ENCODE data around the gene DOK3. TPM values are rescaled to one million over a fixed set of nuclear protein-coding genes. Genes with fewer than 3 reads are reported as not detected.

DOK3 gene
- total and polyA plus RNA-seq, 10 donors = 69.9 to 231 (median 142) TPM

GRCh38 chr5:177555228-177555627 is 45.6 kb upstream of the DOK3 start:
- WGBS, 5 donors = 94 to 99% (median 97%) methylated on average over 2 of the region's 2 CpGs
- H3K4me3 ChIP-seq = peak overlapping the region in 5 of 8 donors; percentile 83 to 99 (median 96)

GRCh38 chr5:177554474-177555111 is 45.0 kb upstream of the DOK3 start, which contains the start of gene FAM193B:
FAM193B (minus strand) TSS chr5:177554563; CDS start chr5:177554458, 105 bp downstream.
- DNase-seq = peak; percentile 98
- H3K4me1 ChIP-seq = peaks cover 17 to 55% (median 35%) of the 10 kb centered on the region in 6 donors
- H3K27ac ChIP-seq = peak within 1 kb of the TSS; percentile 63 to 90 (median 84)
- TF ChIP-seq POLR2A (IDR thresholded peaks at IDR 0.05) = no peak
- TF ChIP-seq CTCF (IDR thresholded peaks at IDR 0.05 in 8 of 11, conservative IDR thresholded peaks at IDR 0.05 in 3 of 11) = peak in 9 of 11 experiments; percentile 18 to 46 (median 30)
- peak; percentile 77 to 92 (median 81) for TF ChIP-seq POLR2AphosphoS5 (IDR thresholded peaks at IDR 0.05)
- intact Hi-C loops (cut with DNase I; ENCODE audit: low total_unique reads) = no loop called here
- H3K9me3 ChIP-seq = no peaks in the 10 kb centered on the region
- peaks cover 0 to 27% (median 6%) of the 10 kb centered on the region in 6 donors for H3K36me3 ChIP-seq
- peak within 1 kb of the TSS; percentile 79 to 99 (median 88) for H3K4me3 ChIP-seq
- no peaks in the 10 kb centered on the region for H3K27me3 ChIP-seq (replicated peaks in 1 of 7)
- WGBS, 5 donors = 9 to 13% (median 12%) methylated on average over 32 to 49 of the region's 49 CpGs

More at GRCh38 chr5:177555228-177555627, 45.6 kb upstream of the DOK3 start:
- Histone ChIP-seq H3K9me3 (no peaks in the 10 kb centered on the region), H3K4me1 (peaks cover 17 to 48% (median 31%) of the 10 kb centered on the region in 6 donors), H3K36me3 (peaks cover 0 to 25% (median 4%) of the 10 kb centered on the region in 6 donors), H3K27me3 (replicated peaks in 1 of 7) (no peaks in the 10 kb centered on the region), H3K27ac (peak overlapping the region in 1 of 8 donors; percentile 90)
- intact Hi-C loops (cut with DNase I; ENCODE audit: low total_unique reads) = no loop called here
- TF ChIP-seq CTCF (IDR thresholded peaks at IDR 0.05 in 8 of 11, conservative IDR thresholded peaks at IDR 0.05 in 3 of 11) (no peak), POLR2AphosphoS5 (IDR thresholded peaks at IDR 0.05) (no peak), POLR2A (IDR thresholded peaks at IDR 0.05) (no peak)
- DNase-seq = no peak

GRCh38 chr5:177553671-177554429 is 44.2 kb upstream of the DOK3 start:
- Histone ChIP-seq H3K27ac (peak overlapping the region; percentile 63 to 90 (median 84)), H3K4me3 (peak overlapping the region; percentile 79 to 99 (median 88)), H3K9me3 (no peaks in the 10 kb centered on the region), H3K27me3 (replicated peaks in 1 of 7) (no peaks in the 10 kb centered on the region), H3K4me1 (peaks cover 17 to 60% (median 37%) of the 10 kb centered on the region in 6 donors), H3K36me3 (peaks cover 0 to 27% (median 6%) of the 10 kb centered on the region in 6 donors)
- TF ChIP-seq POLR2A (IDR thresholded peaks at IDR 0.05) (no peak), POLR2AphosphoS5 (IDR thresholded peaks at IDR 0.05) (peak in 1 of 3 donors; percentile 2)
- peak; percentile 92 for DNase-seq
- WGBS, 5 donors = 1% methylated on average over 29 to 72 of the region's 72 CpGs
- intact Hi-C loops (cut with DNase I; ENCODE audit: low total_unique reads) = no loop called here

GRCh38 chr5:177552839-177553455 is 43.3 kb upstream of the DOK3 start:
- Histone ChIP-seq H3K9me3 (no peaks in the 10 kb centered on the region), H3K4me3 (peak overlapping the region; percentile 79 to 99 (median 88)), H3K27me3 (replicated peaks in 1 of 7) (no peaks in the 10 kb centered on the region), H3K4me1 (peaks cover 17 to 69% (median 46%) of the 10 kb centered on the region in 6 donors), H3K36me3 (peaks cover 0 to 29% (median 6%) of the 10 kb centered on the region in 6 donors), H3K27ac (peak overlapping the region in 7 of 8 donors; percentile 63 to 90 (median 85))
- 57 to 70% (median 66%) methylated on average over 16 of the region's 16 CpGs for WGBS, 5 donors
- TF ChIP-seq CTCF (IDR thresholded peaks at IDR 0.05 in 8 of 11, conservative IDR thresholded peaks at IDR 0.05 in 3 of 11) (no peak), POLR2A (IDR thresholded peaks at IDR 0.05) (no peak), POLR2AphosphoS5 (IDR thresholded peaks at IDR 0.05) (no peak)
- intact Hi-C loops (cut with DNase I; ENCODE audit: low total_unique reads) = no loop called here
- DNase-seq = peak; percentile 79
